ENCODE measurements around the gene SYNJ1. TPM values are rescaled to one million over a fixed set of nuclear protein-coding genes. Genes with fewer than 3 reads are reported as not detected.

The SYNJ1 gene
- total RNA-seq, 4 donors from 2014 or later: 4.3 to 20.3 (median 9.6) TPM

DNA sequence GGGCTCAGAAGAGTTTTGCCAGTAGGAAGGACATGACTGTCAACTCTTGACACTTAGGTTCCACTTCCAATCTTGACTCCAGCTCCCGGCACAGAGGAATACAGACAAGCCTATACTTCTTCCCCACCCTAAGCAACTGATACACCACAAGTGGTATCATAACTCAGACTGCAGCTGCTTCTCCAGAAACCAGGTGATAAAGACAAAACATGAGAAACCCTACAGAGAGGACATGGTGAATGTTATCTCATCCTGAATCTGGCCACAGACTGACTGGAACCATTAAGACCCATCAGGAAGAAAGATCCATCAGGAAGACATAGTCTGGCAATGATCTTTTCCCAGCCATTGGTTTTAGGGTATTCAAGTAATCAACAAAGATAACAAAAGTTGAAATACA is 30.0 kb upstream of the SYNJ1 start:
- 100% methylated on average over 1 of the region's 1 CpG for WGBS
- peaks cover 84% of the 10 kb centered on the region for H3K36me3 ChIP-seq
- H3K27ac ChIP-seq: no peak overlapping the region
- DNase-seq (ENCODE audit: low spot score in 2 of 2): no peak
- H3K9me3 ChIP-seq: no peaks in the 10 kb centered on the region
- no peaks in the 10 kb centered on the region for H3K4me1 ChIP-seq
- no peaks in the 10 kb centered on the region for H3K27me3 ChIP-seq
- no peak overlapping the region for H3K4me3 ChIP-seq
- no peak for TF ChIP-seq POLR2A (IDR thresholded peaks at IDR 0.05)
- no peak for TF ChIP-seq POLR2AphosphoS5 (IDR thresholded peaks at IDR 0.05)
- no peak for TF ChIP-seq EP300 (IDR thresholded peaks at IDR 0.05)
- TF ChIP-seq, protein P1, sequence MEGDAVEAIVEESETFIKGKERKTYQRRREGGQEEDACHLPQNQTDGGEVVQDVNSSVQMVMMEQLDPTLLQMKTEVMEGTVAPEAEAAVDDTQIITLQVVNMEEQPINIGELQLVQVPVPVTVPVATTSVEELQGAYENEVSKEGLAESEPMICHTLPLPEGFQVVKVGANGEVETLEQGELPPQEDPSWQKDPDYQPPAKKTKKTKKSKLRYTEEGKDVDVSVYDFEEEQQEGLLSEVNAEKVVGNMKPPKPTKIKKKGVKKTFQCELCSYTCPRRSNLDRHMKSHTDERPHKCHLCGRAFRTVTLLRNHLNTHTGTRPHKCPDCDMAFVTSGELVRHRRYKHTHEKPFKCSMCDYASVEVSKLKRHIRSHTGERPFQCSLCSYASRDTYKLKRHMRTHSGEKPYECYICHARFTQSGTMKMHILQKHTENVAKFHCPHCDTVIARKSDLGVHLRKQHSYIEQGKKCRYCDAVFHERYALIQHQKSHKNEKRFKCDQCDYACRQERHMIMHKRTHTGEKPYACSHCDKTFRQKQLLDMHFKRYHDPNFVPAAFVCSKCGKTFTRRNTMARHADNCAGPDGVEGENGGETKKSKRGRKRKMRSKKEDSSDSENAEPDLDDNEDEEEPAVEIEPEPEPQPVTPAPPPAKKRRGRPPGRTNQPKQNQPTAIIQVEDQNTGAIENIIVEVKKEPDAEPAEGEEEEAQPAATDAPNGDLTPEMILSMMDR (IDR thresholded peaks at IDR 0.05): no peak

DNA sequence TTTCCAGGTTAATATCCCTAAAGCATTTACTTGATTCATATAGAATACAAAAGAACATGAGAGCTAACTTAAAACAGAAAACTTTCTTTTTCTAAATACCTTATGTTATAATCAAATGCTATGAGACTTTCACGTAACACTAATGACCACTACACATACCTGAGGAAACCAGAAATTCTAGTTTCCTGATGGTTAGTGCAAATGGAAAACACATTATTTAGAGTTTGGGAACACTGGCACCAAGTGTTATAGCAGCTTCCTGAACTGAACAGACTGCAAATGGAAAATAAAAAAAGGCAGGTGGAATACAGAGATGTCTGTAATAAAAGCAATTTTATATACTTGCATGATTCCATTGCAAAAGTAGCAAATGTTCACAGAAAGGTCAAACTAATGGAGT is 28.3 kb upstream of the SYNJ1 start:
- Histone ChIP-seq H3K36me3 (peaks cover 85% of the 10 kb centered on the region), H3K27ac (no peak overlapping the region), H3K9me3 (no peaks in the 10 kb centered on the region), H3K4me1 (no peaks in the 10 kb centered on the region), H3K4me3 (no peak overlapping the region), H3K27me3 (no peaks in the 10 kb centered on the region)
- DNase-seq (ENCODE audit: low spot score in 2 of 2): no peak
- WGBS: 88% methylated on average over 1 of the region's 1 CpG
- TF ChIP-seq, protein P1 (IDR thresholded peaks at IDR 0.05): no peak
- no peak for TF ChIP-seq EP300 (IDR thresholded peaks at IDR 0.05)
- no peak for TF ChIP-seq POLR2AphosphoS5 (IDR thresholded peaks at IDR 0.05)
- TF ChIP-seq POLR2A (IDR thresholded peaks at IDR 0.05): no peak

DNA sequence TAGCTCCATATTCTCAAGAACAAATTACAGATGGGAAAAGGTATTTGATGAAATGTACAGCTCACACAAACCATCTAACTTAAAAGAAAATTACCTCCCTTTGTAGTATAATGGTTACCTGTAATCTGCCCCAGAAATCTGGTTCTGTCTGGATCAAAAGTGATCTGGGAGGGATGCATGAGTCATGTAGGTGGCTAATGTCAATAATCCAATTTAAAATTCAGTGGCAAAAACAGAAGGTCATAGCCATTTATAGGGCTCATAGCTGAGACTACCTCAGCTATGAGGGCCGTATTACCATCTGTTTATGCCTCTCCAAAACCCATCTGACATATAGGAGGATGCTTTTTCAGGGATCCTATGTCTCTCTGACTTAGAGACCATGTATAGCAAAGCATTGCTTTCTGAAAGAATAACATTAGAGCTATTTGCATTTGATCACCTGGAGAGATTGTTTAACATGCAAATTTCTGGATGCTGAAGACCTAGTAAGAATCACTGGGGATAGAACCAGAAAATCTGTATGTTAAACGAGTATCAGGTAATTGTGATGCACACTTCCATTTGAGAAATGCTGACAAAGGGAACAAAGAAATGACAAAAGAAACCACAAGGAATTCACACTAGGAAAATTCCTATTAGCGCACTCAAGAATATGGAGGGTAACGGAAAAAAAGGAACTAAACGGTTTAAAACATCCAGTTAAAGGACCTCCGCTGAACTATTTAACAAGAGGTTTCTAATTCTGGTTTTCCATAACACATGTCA is 26.2 kb upstream of the SYNJ1 start:
- no peaks in the 10 kb centered on the region for H3K4me1 ChIP-seq
- no peak for TF ChIP-seq EP300 (IDR thresholded peaks at IDR 0.05)
- no peak for TF ChIP-seq POLR2AphosphoS5 (IDR thresholded peaks at IDR 0.05)
- no peaks in the 10 kb centered on the region for H3K9me3 ChIP-seq
- WGBS: 94% methylated on average over 6 of the region's 6 CpGs
- no peak overlapping the region for H3K27ac ChIP-seq
- H3K4me3 ChIP-seq: no peak overlapping the region
- no peaks in the 10 kb centered on the region for H3K27me3 ChIP-seq
- DNase-seq (ENCODE audit: low spot score in 2 of 2): no peak
- H3K36me3 ChIP-seq: peaks cover 86% of the 10 kb centered on the region

DNA sequence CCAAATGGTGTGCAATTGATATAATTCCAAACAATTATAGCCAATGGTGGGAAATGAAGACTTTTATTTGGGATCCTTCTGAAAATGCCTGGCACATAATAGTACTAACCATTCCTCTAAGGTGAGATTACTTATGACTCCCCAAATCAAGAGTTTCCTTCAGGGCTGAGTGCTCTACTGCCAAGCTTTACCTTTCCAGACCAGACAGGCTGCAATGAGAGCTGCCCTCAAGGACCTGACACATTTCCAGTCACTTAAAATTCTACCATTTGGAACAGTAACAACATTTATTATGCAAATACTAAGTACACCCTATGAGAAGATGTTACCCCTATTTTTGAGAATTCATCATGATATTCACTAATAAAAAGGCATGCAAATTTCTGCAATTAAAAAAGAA is 22.6 kb upstream of the SYNJ1 start:
- no peak overlapping the region for H3K4me3 ChIP-seq
- no peaks in the 10 kb centered on the region for H3K9me3 ChIP-seq
- H3K36me3 ChIP-seq: peaks cover 97% of the 10 kb centered on the region
- no peak overlapping the region for H3K27ac ChIP-seq
- no peaks in the 10 kb centered on the region for H3K4me1 ChIP-seq
- TF ChIP-seq POLR2AphosphoS5 (IDR thresholded peaks at IDR 0.05) (no peak), EP300 (IDR thresholded peaks at IDR 0.05) (no peak), POLR2A (IDR thresholded peaks at IDR 0.05) (no peak)
- TF ChIP-seq, protein P1 (IDR thresholded peaks at IDR 0.05): no peak
- DNase-seq (ENCODE audit: low spot score in 2 of 2): no peak
- H3K27me3 ChIP-seq: no peaks in the 10 kb centered on the region

DNA sequence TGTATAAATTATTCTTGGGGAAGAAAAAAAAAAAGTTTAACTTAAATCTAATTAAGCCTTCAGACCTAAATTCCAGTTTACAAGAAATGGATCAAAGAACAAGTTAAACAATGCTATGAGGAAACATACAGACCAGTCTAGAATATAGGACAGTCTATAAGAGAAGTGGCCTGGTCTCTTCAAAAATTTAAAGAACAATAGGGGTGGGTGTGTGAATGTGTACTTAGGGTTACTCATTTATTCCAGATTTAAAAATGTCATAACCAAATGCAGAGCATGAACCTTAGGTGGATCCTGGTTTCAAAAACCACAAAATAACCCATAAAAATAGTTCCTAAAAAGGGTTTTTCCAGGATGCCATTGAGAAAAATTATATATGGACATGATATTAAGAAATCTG is 21.8 kb upstream of the SYNJ1 start:
- no peak for TF ChIP-seq POLR2A (IDR thresholded peaks at IDR 0.05)
- TF ChIP-seq, protein P1 (IDR thresholded peaks at IDR 0.05): no peak
- no peak for TF ChIP-seq POLR2AphosphoS5 (IDR thresholded peaks at IDR 0.05)
- Histone ChIP-seq H3K27ac (no peak overlapping the region), H3K36me3 (peaks cover 97% of the 10 kb centered on the region), H3K4me3 (no peak overlapping the region), H3K27me3 (no peaks in the 10 kb centered on the region), H3K4me1 (no peaks in the 10 kb centered on the region), H3K9me3 (no peaks in the 10 kb centered on the region)
- DNase-seq (ENCODE audit: low spot score in 2 of 2): no peak

DNA sequence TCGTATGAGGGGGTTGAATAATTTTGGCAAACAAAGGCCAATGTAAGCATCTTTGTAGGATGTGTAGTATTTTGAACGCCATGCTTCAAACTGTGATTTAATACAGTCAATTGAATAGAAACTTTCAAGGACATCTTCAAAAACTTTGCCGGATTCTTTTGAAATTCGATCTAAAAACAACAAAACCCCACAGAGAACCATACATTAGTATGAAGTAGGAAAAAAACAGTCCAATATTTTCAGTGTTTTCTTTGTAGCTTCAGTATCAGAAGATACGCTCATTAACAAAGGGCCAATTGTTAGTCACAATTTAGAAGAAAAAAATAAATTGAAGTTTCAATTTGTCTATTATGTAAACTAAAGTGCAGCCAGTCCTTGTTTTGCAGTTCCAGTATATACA is 20.7 kb upstream of the SYNJ1 start:
- H3K9me3 ChIP-seq: no peaks in the 10 kb centered on the region
- peaks cover 94% of the 10 kb centered on the region for H3K36me3 ChIP-seq
- no peaks in the 10 kb centered on the region for H3K27me3 ChIP-seq
- 88% methylated on average over 5 of the region's 5 CpGs for WGBS
- H3K4me1 ChIP-seq: no peaks in the 10 kb centered on the region
- TF ChIP-seq, protein P1 (IDR thresholded peaks at IDR 0.05): no peak
- TF ChIP-seq POLR2A (IDR thresholded peaks at IDR 0.05) (no peak), POLR2AphosphoS5 (IDR thresholded peaks at IDR 0.05) (no peak), EP300 (IDR thresholded peaks at IDR 0.05) (no peak)
- DNase-seq (ENCODE audit: low spot score in 2 of 2): no peak
- H3K4me3 ChIP-seq: no peak overlapping the region
- H3K27ac ChIP-seq: no peak overlapping the region
